ENCODE measurements around the gene RDH8.

The RDH8 gene

GRCh38 chr19:10008184-10008765, 5.0 kb upstream of the RDH8 start:
- TF ChIP-seq ZNF70 (CRISPR knock-in tag; IDR thresholded peaks at IDR 0.05) (no peak), ESRRG (CRISPR knock-in tag; IDR thresholded peaks at IDR 0.05) (no peak), ZFP30 (CRISPR knock-in tag; IDR thresholded peaks at IDR 0.05) (no peak), ARNTL (CRISPR knock-in tag; IDR thresholded peaks at IDR 0.05; ENCODE audit: borderline replicate concordance, low read depth) (no peak), CSDC2 (CRISPR knock-in tag; IDR thresholded peaks at IDR 0.05) (no peak), OSR1 (CRISPR knock-in tag; IDR thresholded peaks at IDR 0.05) (no peak), ZNF565 (CRISPR knock-in tag; conservative IDR thresholded peaks at IDR 0.05; ENCODE audit: low read depth) (no peak), SNAI2 (CRISPR knock-in tag; IDR thresholded peaks at IDR 0.05) (no peak), ZC3H10 (CRISPR knock-in tag; IDR thresholded peaks at IDR 0.05) (no peak), ZFP3 (CRISPR knock-in tag; IDR thresholded peaks at IDR 0.05) (no peak), ZNF8 (CRISPR knock-in tag; IDR thresholded peaks at IDR 0.05) (no peak), CSRNP3 (CRISPR knock-in tag; IDR thresholded peaks at IDR 0.05) (no peak), PATZ1 (CRISPR knock-in tag; IDR thresholded peaks at IDR 0.05; ENCODE audit: borderline replicate concordance) (no peak), RARB (CRISPR knock-in tag; IDR thresholded peaks at IDR 0.05) (no peak), ISL1 (CRISPR knock-in tag; IDR thresholded peaks at IDR 0.05) (no peak), POU6F1 (CRISPR knock-in tag; IDR thresholded peaks at IDR 0.05; ENCODE audit: borderline replicate concordance, low read depth) (no peak), TCF4 (CRISPR knock-in tag; IDR thresholded peaks at IDR 0.05; ENCODE audit: borderline replicate concordance) (no peak)
- no peak for ATAC-seq

- no peak for TF ChIP-seq SNAI2 (CRISPR knock-in tag; IDR thresholded peaks at IDR 0.05)
- no peak for TF ChIP-seq GLIS3 (CRISPR knock-in tag; IDR thresholded peaks at IDR 0.05)
- TF ChIP-seq ZNF70 (CRISPR knock-in tag; IDR thresholded peaks at IDR 0.05): no peak
- no peak for TF ChIP-seq ZFP3 (CRISPR knock-in tag; IDR thresholded peaks at IDR 0.05)
- TF ChIP-seq POU6F1 (CRISPR knock-in tag; IDR thresholded peaks at IDR 0.05; ENCODE audit: borderline replicate concordance, low read depth): no peak
- TF ChIP-seq TOX (CRISPR knock-in tag; IDR thresholded peaks at IDR 0.05; ENCODE audit: borderline replicate concordance): no peak
- TF ChIP-seq RARB (CRISPR knock-in tag; IDR thresholded peaks at IDR 0.05): no peak
- TF ChIP-seq PPARA (CRISPR knock-in tag; IDR thresholded peaks at IDR 0.05; ENCODE audit: borderline replicate concordance): no peak
- no peak for TF ChIP-seq CSRNP3 (CRISPR knock-in tag; IDR thresholded peaks at IDR 0.05)
- TF ChIP-seq ISL1 (CRISPR knock-in tag; IDR thresholded peaks at IDR 0.05): no peak
- TF ChIP-seq ESRRG (CRISPR knock-in tag; IDR thresholded peaks at IDR 0.05): no peak
- no peak for TF ChIP-seq PATZ1 (CRISPR knock-in tag; IDR thresholded peaks at IDR 0.05; ENCODE audit: borderline replicate concordance)
- TF ChIP-seq CSDC2 (CRISPR knock-in tag; IDR thresholded peaks at IDR 0.05): no peak
- ATAC-seq: no peak
Observed at GRCh38 chr19:10009714-10010224, 3.5 kb upstream of the RDH8 start.

Data from SK-N-SH treated with all-trans-retinoic acid at 6 μM for 48 hours (cell line).